GM21381 (cell line): Measurements from ENCODE around the gene AIFM2.

Experiments
- ATAC-seq: cut with Tn5 transposase; IDR thresholded peaks from one replicate; pipeline ENCODE4 v1.9.1; 2021; ENCODE audit warnings: mild to moderate bottlenecking, moderate library complexity; ENCODE audit not compliant: unreplicated experiment

The AIFM2 gene

GRCh38 chr10:70063418-70064098, 69.1 kb downstream of the AIFM2 start:
- no peak for ATAC-seq
